H1 (cell line): ENCODE measurements around the gene PALM2AKAP2. TPM values are rescaled to one million over a fixed set of nuclear protein-coding genes. Genes with fewer than 3 reads are reported as not detected.

Source experiments
- CTCF ChIA-PET: fragments of 300-600 bp; sonication (Branson Sonifier 250); formaldehyde crosslinking; loops from one replicate; lab custom pipeline; 2021; ENCODE audit not compliant: partially characterized antibody; lab: Charles Lee
- POLR2A ChIA-PET: fragments of 300-600 bp; sonication (Branson Sonifier 250); formaldehyde crosslinking; loops from one replicate; lab custom pipeline; 2021; ENCODE audit warnings: inconsistent platforms; ENCODE audit not compliant: partially characterized antibody; lab: Charles Lee
- DNase-seq, 2 experiments: peaks; one replicate each; pipeline versions ENCODE4 v3.0.0 to v3.0.0-alpha.2; 2010 to 2022; ENCODE audit warnings: low spot score in 2 of 2, low read depth in 1 of 2, mixed read lengths in 1 of 2
- FAIRE-seq: peaks from 2 replicates; lab custom pipeline; 2011; peaks lifted over from hg19 to GRCh38; lab: Jason Lieb, UNC
- H2AFZ ChIP-seq: 2 replicates; pipeline ENCODE4 v1.8.1; 2012; ENCODE audit warnings: low read length, inconsistent platforms
- H2AK5ac ChIP-seq: 2 replicates; pipeline ENCODE4 v1.6.1; 2013; ENCODE audit warnings: low read depth, low read length
- H2BK120ac ChIP-seq: replicated peaks from 2 replicates; pipeline ENCODE3; 2013; ENCODE audit warnings: low read depth, low read length, inconsistent platforms
- H2BK12ac ChIP-seq: 2 replicates; pipeline ENCODE4 v1.6.1; 2013; ENCODE audit warnings: low read depth, low read length
- H2BK15ac ChIP-seq: 2 replicates; pipeline ENCODE4 v1.6.1; 2013; ENCODE audit warnings: low read length
- H2BK20ac ChIP-seq: 2 replicates; pipeline ENCODE4 v1.6.1; 2013; ENCODE audit warnings: low read length
- H2BK5ac ChIP-seq: 2 replicates; pipeline ENCODE4 v1.6.1; 2013; ENCODE audit warnings: low read depth, low read length
- H3K14ac ChIP-seq: 2 replicates; pipeline ENCODE4 v1.6.1; 2013; ENCODE audit warnings: inconsistent platforms; ENCODE audit not compliant: insufficient read length
- H3K18ac ChIP-seq: 2 replicates; pipeline ENCODE4 v1.6.1; 2013; ENCODE audit warnings: low read length; ENCODE audit errors: extremely low read depth
- H3K23ac ChIP-seq: 2 replicates; pipeline ENCODE4 v1.6.1; 2013; ENCODE audit warnings: inconsistent platforms; ENCODE audit not compliant: insufficient read length
- H3K23me2 ChIP-seq: 2 replicates; pipeline ENCODE4 v1.6.1; 2013; ENCODE audit warnings: low read depth, low read length
- H3K27ac ChIP-seq: 2 replicates; pipeline ENCODE4 v1.6.1; 2011; ENCODE audit warnings: low read depth, low read length, inconsistent platforms
- H3K27me3 ChIP-seq, 4 experiments: replicated peaks in 1 of 4; 1 replicate in 1 of 4; 2 replicates in 3 of 4; pipeline versions ENCODE4 v1.6.1 to v1.8.1; 2011 to 2013; ENCODE audit warnings: low read length in 3 of 4, mild to moderate bottlenecking in 3 of 4, inconsistent platforms in 2 of 4, mixed read lengths in 2 of 4, moderate library complexity in 1 of 4; ENCODE audit not compliant: control insufficient read depth in 3 of 4, insufficient read depth in 3 of 4; ENCODE audit errors: extremely low read depth in 1 of 4
- H3K36me3 ChIP-seq, 4 experiments: 2 replicates each; pipeline versions ENCODE4 v1.6.1 to v1.8.1; 2011 to 2013; ENCODE audit warnings: mild to moderate bottlenecking in 4 of 4, low read length in 3 of 4, moderate library complexity in 2 of 4, control low read depth in 1 of 4, inconsistent platforms in 1 of 4; ENCODE audit not compliant: insufficient read depth in 4 of 4, control insufficient read depth in 2 of 4
- H3K4ac ChIP-seq: replicated peaks from 2 replicates; pipeline ENCODE3; 2013; ENCODE audit warnings: low read length, low read depth, mixed read lengths, inconsistent platforms; ENCODE audit not compliant: insufficient read length
- H3K4me1 ChIP-seq, 4 experiments: replicated peaks in 1 of 4; 1 replicate in 1 of 4; 2 replicates in 3 of 4; pipeline versions ENCODE4 v1.6.1 to v1.8.1; 2011 to 2013; ENCODE audit warnings: low read length in 3 of 4, inconsistent platforms in 2 of 4, mixed read lengths in 1 of 4; ENCODE audit not compliant: insufficient read depth in 4 of 4, control insufficient read depth in 3 of 4
- H3K4me2 ChIP-seq, 2 experiments: 2 replicates each; pipeline versions ENCODE4 v1.6.1 to v1.8.1; 2011 to 2013; ENCODE audit warnings: low read depth in 2 of 2, low read length in 2 of 2, control low read depth in 1 of 2, inconsistent platforms in 1 of 2, mild to moderate bottlenecking in 1 of 2; ENCODE audit not compliant: insufficient read depth in 1 of 2
- H3K4me3 ChIP-seq, 4 experiments: fragments of 200-600, 300-600 bp in 1 of 4; sonication (generic), shearing (Covaris generic), sonication (Bioruptor Twin) in 1 of 4; 2 replicates each; pipeline versions ENCODE4 v1.5.1 to v1.8.1; 2011 to 2016; ENCODE audit warnings: low read length in 4 of 4, low read depth in 3 of 4, control low read depth in 2 of 4, inconsistent platforms in 2 of 4, mild to moderate bottlenecking in 2 of 4, mixed read lengths in 1 of 4, moderate library complexity in 1 of 4; ENCODE audit not compliant: insufficient read depth in 2 of 4; ENCODE audit errors: extremely low read depth in 1 of 4
- H3K56ac ChIP-seq: replicated peaks from 2 replicates; pipeline ENCODE3; 2013; ENCODE audit warnings: low read depth, mild to moderate bottlenecking, mixed read lengths, low read length, inconsistent platforms; ENCODE audit not compliant: insufficient read length
- H3K79me1 ChIP-seq: 2 replicates; pipeline ENCODE4 v1.6.1; 2013; ENCODE audit warnings: low read depth, low read length, control low read depth
- H3K79me2 ChIP-seq, 2 experiments: 2 replicates each; pipeline versions ENCODE4 v1.6.1 to v1.8.1; 2012 to 2013; ENCODE audit warnings: low read length in 2 of 2, mild to moderate bottlenecking in 2 of 2, inconsistent platforms in 1 of 2; ENCODE audit not compliant: insufficient read depth in 2 of 2, control insufficient read depth in 1 of 2
- H3K9ac ChIP-seq, 4 experiments: replicated peaks in 1 of 4; 1 replicate in 1 of 4; 2 replicates in 3 of 4; pipeline versions ENCODE4 v1.6.1 to v1.8.1; 2011 to 2013; ENCODE audit warnings: low read depth in 3 of 4, low read length in 3 of 4, control low read depth in 2 of 4, mild to moderate bottlenecking in 2 of 4, moderate library complexity in 2 of 4, inconsistent platforms in 1 of 4; ENCODE audit errors: extremely low read depth in 1 of 4
- H3K9me3 ChIP-seq, 2 experiments: 2 replicates each; pipeline versions ENCODE4 v1.6.1 to v1.8.1; 2012 to 2013; ENCODE audit warnings: mild to moderate bottlenecking in 2 of 2, moderate library complexity in 2 of 2, control low read depth in 1 of 2, inconsistent platforms in 1 of 2, low read depth in 1 of 2, low read length in 1 of 2, mixed read lengths in 1 of 2; ENCODE audit not compliant: insufficient read depth in 2 of 2
- H4K20me1 ChIP-seq, 2 experiments: replicated peaks in 1 of 2; 2 replicates each; pipeline versions ENCODE3 to v1.8.1; 2011 to 2013; ENCODE audit warnings: inconsistent platforms in 2 of 2, low read length in 2 of 2, mild to moderate bottlenecking in 1 of 2; ENCODE audit not compliant: insufficient read depth in 2 of 2, control insufficient read depth in 1 of 2
- H4K5ac ChIP-seq: 2 replicates; pipeline ENCODE4 v1.6.1; 2013; ENCODE audit warnings: low read length, low read depth, mixed read lengths, inconsistent platforms; ENCODE audit not compliant: insufficient read length
- H4K8ac ChIP-seq: 2 replicates; pipeline ENCODE4 v1.8.0; 2013; ENCODE audit warnings: mild to moderate bottlenecking, moderate library complexity, low read length, inconsistent platforms; ENCODE audit not compliant: insufficient read depth; ENCODE audit errors: extremely low read depth
- H4K91ac ChIP-seq: replicated peaks from 2 replicates; pipeline ENCODE3; 2013; ENCODE audit warnings: low read length, mixed read lengths, inconsistent platforms; ENCODE audit not compliant: insufficient read length
- JUND ChIP-seq: IDR thresholded peaks from 2 replicates; pipeline ENCODE4 v1.6.1; 2011; ENCODE audit warnings: mild to moderate bottlenecking, improper control_type of control experiment, low read length
- WGBS, 2 experiments: shearing (Covaris generic) in 1 of 2; methylation state at CpG; one replicate each; pipeline versions ENCODE4 v1.1.6 to v1.1.7; 2013 to 2015; ENCODE audit warnings: low lambda C conversion rate in 2 of 2, mixed read lengths in 2 of 2, inconsistent platforms in 1 of 2, low coverage in 1 of 2, missing lambda C conversion rate in 1 of 2; ENCODE audit not compliant: insufficient replicate concordance in 2 of 2, insufficient coverage in 1 of 2, insufficient read length in 1 of 2; ENCODE audit errors: extremely low coverage in 1 of 2, missing lambda C conversion rate in 1 of 2; 5-methylcytosine and 5-hydroxymethylcytosine counted together
- polyA plus RNA-seq, 7 experiments: library from polyadenylated mRNA; depleted of rRNA in 3 of 7; stranded (reverse) in 5 of 7; unstranded in 2 of 7; fragments of >200 nt in 5 of 7; fragments of 200-250 nt in 2 of 7; gene quantifications; 1 replicate in 5 of 7; 2 replicates in 1 of 7; 4 replicates in 1 of 7; pipeline versions ENCODE4 v1.2.1 to v1.2.3, GENCODE V29; 2011 to 2013; ENCODE audit warnings: missing spikeins in 2 of 7, mixed read lengths in 2 of 7
- total RNA-seq: library from RNA; stranded (reverse); fragmentation: NEBNext Ultra II Directional; extraction: Animal tissue kit (Norgen Biotek cat#: 25700); gene quantifications from 2 replicates; pipeline ENCODE4 v1.2.1, GENCODE V29; 2021

The PALM2AKAP2 gene
- total and polyA plus RNA-seq, 2 of the 8 experiments (the other 6 are each of a cell fraction or from before 2014, with no cell fraction given) = 0.38 to 20.5 TPM

- ChIA-PET CTCF (interaction anchor here (1.3 kb wide), 1 partner anchor 9 kb away, joined by 3 read pairs; no protein-coding TSS in a partner anchor), POLR2A (no interaction called here)
- no peaks in the 10 kb centered on the region for H3K27me3 ChIP-seq
- FAIRE-seq (no peak), DNase-seq (no peak)
- no peak for TF ChIP-seq JUND
- no peak overlapping the region for H2BK15ac ChIP-seq
- H2BK20ac ChIP-seq = no peak overlapping the region
- no peaks in the 10 kb centered on the region for H3K79me2 ChIP-seq
- H3K4me1 ChIP-seq = no peaks in the 10 kb centered on the region
- no peak overlapping the region for H3K27ac ChIP-seq
- H2BK120ac ChIP-seq = no peak overlapping the region
- no peak overlapping the region for H4K91ac ChIP-seq
- H3K14ac ChIP-seq = no peak overlapping the region
- no peak overlapping the region for H3K18ac ChIP-seq
- no peak overlapping the region for H2BK12ac ChIP-seq
- no peaks in the 10 kb centered on the region for H3K36me3 ChIP-seq
- no peak overlapping the region for H2BK5ac ChIP-seq
- H2AK5ac ChIP-seq = no peak overlapping the region
- H3K23ac ChIP-seq = no peak overlapping the region
- H3K4me3 ChIP-seq = no peak overlapping the region
- 87% methylated on average over 4 of the region's 4 CpGs; no CpG with 5 or more reads in 1 of the 2 experiments for WGBS, 2 experiments
- no peak overlapping the region for H4K5ac ChIP-seq
- no peaks in the 10 kb centered on the region for H3K9me3 ChIP-seq
- no peak overlapping the region for H4K8ac ChIP-seq
- H3K79me1 ChIP-seq = 0 out of 2 replicates have a peak, but pooled peaks cover 6% of the 10 kb centered on the region
- H2AFZ ChIP-seq = no peak overlapping the region
- no peak overlapping the region for H3K56ac ChIP-seq
- no peak overlapping the region for H3K9ac ChIP-seq
- no peak overlapping the region for H3K4ac ChIP-seq
- H3K4me2 ChIP-seq = no peak overlapping the region
- no peaks in the 10 kb centered on the region for H4K20me1 ChIP-seq
- H3K23me2 ChIP-seq = no peaks in the 10 kb centered on the region
These were observed 14.5 kb downstream of the PALM2AKAP2 start for GRCh38 chr9:109794361-109795012.
